Activated CD4-positive, alpha-beta T cell treated with anti-CD3 and anti-CD28 coated beads for 1 hour (primary cell): ENCODE measurements around the gene VPS13A.
"Not testable (repeated sequence)": the region's sequence is repeated elsewhere in the genome, so short reads cannot be mapped to it uniquely, and the experiment has no call there.

ENCODE experiments used
- DNase-seq: peaks from one replicate; pipeline ENCODE4 v3.0.0-alpha.2; 2020

Gene VPS13A

GRCh38 chr9:77427256-77427927 lies 250.1 kb downstream of the VPS13A start:
- DNase-seq = no peak

DNA sequence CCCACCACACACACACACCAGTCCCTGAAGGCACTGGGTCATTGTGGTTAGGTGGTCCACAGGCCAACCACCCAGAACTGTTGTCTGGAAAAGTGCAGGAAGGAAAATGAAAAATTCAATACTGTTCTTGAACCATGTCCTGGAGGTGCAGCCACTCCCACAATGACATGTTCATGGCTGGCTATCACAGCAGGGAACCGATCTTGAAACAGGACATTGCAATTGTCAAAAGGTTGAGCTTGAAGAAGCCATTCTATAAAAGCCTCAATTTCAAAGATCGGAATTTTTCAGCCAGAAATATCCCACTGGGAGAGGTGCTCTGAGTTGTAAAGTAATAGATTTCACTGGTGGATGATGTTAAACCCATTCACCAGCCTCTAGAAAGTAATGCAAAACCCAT lies 252.6 kb downstream of the VPS13A start:
- no peak for DNase-seq

DNA sequence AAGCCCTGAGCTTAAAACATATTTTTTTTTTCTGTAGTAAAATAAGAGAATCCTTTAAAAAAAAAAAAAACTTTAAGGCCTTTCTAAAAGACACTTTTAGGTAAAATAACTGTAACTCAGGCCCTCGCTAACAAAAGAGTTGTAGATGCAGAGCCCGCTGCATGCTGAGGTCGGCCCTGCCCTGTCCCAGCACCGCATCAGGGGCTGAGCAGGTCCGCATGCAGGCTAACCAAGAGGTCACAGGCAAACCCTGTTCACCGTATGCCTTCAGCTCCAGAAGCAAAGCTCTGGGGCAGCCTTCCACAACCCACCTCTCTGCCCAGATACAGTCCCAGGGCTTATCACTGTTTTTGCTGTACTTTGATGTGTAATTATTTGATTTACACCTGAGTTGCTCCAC lies 254.7 kb downstream of the VPS13A start:
- DNase-seq = no peak

DNA sequence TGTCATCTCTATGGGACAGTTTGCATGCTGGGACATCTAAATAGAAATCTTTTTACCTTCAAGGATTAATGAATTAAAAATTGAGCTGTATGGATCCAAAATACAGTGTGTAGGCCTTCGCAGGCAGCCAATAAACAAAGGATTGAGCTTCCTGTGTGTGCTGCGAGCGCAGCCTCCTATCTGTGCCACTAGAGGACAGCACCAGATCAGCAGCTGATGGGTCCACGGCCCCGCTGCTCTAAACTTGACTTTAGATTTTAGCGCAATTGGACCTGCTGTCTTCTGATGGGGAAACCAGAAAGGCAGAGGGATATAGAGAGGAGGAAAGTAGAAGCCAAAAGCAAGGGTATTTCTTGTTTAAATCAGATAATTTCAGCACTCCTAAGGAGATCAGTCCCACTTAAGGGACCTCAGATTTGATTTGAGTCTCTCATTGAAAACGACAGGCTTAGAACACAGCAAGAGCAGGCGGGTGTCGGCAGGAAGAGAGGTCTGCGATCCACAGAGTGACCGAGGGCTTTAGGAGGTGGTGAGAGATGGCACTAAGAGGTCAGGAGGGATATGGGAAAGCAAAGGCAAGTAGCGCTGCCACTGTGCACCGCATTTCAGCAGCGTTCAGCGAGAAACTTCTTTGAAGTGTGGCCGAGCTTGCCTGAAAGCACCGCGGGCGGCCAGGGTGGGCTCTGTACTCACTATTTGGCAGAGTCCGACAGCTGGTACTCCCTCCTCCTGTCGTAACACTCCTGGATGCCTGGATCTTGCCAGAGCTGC lies 256.5 kb downstream of the VPS13A start:
- DNase-seq = no peak

DNA sequence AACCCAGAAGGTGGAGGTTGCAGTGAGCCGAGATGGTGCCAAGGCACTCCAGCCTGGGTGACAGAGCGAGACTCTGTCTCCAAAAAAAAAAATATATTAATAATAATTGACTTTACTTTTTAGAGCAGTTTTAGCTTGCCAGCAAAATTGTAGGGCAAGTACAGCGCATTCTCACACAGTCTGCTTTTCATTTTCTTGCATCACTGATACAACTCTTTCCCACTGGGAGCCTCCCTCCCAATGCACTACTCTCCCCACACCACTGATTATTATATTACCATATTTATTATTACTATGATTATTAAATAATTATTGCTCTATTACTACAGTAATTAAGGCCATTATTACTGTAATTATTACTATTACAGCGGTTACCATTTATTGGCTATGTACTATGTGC lies 257.9 kb downstream of the VPS13A start:
- DNase-seq = no peak

DNA sequence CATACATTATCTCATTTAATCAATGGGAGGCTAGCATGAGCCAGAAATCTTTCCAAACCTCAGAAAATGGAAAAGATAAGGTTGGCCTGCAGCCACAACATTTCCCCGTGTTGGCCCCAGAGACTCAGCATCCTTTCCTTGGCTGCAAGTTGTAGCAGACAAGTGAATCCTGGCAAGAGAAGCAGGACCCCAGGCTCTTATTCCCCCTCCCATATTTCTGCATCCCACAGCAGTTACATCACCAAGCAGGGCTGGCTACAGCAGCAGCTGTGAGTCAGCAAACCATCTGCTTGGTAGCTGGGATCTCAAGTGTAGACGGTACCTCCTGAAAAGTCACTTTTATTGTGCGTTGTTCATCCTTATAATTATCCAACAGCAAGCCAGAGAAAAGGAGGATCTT lies 258.4 kb downstream of the VPS13A start:
- no peak for DNase-seq

- no peak for DNase-seq
These were observed 261.3 kb downstream of the VPS13A start for GRCh38 chr9:77438653-77439052.

DNA sequence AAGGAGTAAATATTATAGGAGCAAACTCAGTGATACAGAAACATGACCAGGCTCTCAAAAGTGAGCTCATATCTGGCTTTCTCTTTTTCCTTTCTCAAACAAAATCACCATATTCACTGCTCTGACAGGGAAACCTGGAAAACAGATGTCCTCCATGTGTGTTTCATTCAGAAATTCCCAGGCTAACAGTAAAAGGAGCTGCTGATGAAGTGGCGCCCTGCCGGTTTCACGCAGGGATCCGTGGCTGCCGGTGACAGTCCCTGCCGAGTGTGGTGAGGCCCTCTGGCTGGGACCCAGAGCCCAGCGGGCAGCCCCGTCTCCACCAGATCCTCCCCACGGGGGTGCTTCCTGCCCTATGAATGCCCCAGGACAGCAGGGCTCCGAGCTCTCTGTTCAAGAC lies 262.7 kb downstream of the VPS13A start:
- DNase-seq = no peak

GRCh38 chr9:77441124-77441523 lies 263.8 kb downstream of the VPS13A start:
- not testable (repeated sequence) for DNase-seq

- DNase-seq = no peak
These were observed 265.1 kb downstream of the VPS13A start for GRCh38 chr9:77442436-77442835.

- DNase-seq = no peak
These were observed 270.3 kb downstream of the VPS13A start for GRCh38 chr9:77447646-77448045.

- DNase-seq = no peak
These were observed 272.1 kb downstream of the VPS13A start for GRCh38 chr9:77449240-77450084.

DNA sequence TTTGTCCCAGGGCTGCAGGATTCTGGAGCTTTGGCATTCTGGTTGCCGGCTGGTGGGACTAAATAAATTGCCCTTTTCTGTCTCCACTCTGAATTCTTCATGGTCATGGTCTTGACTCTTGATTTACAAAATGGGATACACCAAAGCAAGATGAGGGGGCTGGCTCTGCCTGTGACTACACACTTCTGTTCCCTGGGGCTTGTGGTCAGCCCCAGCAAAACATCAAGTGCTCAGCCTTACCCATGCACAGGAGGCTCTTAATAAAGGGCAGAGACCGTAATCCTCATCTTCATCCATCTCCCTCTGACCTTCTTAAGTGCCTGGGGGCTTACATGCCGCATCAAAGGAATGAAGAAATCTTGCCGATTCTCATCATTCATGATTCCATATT lies 272.7 kb downstream of the VPS13A start:
- no peak for DNase-seq

DNA sequence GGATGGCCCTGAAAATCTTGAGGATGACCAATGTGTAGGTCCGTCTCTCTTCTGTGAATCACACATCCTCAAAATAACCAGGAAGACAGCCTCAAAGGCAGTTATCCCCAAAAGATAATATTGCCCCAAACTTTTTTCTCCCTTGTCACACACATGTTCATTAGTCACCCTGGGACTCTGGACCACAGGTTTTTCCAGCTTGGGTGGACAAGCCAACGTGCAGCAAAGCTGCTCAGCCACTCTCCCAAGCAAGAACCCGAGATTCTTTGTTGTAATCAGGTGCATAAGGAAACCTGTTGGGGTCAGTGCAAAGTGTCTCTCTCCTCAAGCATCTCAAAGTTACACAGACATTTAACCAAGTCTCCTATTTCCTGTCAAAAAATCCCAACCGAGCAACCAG lies 274.2 kb downstream of the VPS13A start:
- DNase-seq = no peak

DNA sequence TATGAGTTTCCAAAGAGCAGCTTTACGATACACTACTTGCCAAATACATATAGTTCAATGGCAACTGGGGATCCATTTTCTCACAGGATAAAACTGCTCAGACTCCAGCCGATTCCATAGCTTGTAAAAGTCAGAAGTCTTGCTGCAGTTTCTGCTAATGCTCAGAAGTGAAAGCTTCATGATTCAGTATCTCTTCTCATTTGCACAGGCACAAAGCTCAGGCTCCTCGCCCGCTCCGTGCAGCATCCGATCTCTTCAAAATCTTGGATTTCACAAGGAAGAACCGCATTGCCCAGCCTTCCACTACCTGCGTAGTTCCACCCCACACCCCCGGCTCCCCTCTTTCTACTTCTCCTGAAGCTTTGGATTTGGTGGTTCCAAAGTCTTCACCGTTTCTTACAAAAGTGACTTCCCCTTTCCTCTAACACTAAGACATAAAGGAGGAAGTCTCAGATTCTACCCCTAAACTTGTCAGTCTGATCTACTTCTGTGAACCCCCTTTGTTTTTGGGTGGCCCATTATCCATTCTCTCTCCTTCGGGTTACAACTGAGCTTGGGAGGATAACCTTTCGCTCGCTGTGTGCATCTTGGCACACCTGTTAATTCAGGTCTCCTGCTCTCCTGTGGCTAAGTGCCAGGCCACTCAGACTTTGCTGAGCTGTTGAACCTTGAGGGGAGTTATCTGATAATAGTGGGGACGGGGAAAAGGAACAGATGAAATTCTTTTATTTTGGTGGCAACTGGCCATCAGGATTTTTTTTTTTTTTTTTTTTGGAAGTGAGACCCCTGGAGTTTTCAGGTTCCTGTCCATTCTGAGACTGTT lies 276.7 kb downstream of the VPS13A start:
- DNase-seq = no peak

DNA sequence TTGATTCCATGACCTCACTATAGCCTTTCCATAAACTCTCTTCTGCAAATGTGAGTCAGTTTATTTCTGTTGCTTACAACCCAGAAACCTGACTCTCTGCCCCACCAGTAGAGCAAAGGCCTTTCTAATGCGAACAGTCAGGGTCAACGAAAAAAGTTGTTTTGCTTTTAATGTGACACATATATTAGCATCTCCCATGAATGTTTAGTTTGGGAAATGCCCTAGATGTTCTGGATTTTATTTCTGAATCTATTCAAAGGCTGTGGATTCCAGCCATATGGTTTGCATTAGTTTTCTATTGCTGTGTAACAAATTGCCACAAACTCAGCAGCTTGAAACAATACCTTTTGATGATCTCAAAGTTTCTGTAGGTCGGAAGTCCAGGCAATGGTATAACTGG lies 277.3 kb downstream of the VPS13A start:
- no peak for DNase-seq

DNA sequence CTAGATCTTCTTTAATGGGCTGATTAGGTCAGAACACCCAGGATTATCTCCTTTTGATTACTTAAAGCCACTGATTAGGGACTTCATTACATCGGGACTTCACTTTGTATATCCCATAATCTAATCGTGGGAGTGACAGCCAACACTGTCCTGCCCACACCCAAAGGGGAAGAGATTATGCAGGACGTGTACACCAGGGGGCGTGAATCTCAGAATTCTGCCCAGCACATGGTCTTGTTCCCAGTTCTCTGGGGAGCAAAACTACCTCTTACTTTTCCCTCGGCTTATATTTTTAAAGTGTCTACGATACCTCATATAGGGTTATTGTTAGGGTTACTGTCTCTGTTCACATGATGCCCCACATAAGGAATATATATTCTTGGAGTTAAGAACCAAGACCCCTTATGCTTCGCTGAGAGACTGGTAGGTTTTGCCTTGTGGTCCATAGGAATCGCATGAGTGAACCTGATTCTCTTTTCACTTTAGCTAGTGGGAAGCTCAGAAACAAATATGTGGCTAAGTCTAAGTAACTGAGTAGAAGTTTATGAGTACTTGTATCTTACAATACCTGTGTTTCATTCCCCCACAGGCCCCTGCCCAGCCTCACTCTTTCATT lies 278.1 kb downstream of the VPS13A start:
- DNase-seq = no peak

GRCh38 chr9:77456829-77457437 lies 279.6 kb downstream of the VPS13A start:
- peak; percentile 64 for DNase-seq

- DNase-seq = peak; percentile 25
These were observed 280.7 kb downstream of the VPS13A start for GRCh38 chr9:77457916-77458592.

DNA sequence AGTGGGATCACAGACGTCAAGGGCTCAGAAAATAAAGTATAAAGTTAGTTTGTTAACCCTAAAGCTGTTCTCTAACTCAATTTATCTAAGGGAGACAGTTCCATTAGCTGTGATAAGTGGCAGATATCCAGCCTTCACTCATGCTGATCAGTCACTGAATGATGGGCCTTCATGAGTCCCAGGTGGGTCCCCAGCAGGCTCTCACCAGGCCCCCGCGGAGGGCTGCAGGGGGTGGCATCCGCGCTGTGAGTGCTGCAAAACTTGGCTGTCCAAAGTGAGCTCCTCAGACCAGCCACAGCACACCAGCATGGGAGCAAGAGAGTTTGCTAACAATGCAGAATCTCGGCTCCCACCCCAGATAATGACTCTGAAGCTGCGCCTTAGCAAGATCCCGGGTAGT lies 283.6 kb downstream of the VPS13A start:
- no peak for DNase-seq

DNA sequence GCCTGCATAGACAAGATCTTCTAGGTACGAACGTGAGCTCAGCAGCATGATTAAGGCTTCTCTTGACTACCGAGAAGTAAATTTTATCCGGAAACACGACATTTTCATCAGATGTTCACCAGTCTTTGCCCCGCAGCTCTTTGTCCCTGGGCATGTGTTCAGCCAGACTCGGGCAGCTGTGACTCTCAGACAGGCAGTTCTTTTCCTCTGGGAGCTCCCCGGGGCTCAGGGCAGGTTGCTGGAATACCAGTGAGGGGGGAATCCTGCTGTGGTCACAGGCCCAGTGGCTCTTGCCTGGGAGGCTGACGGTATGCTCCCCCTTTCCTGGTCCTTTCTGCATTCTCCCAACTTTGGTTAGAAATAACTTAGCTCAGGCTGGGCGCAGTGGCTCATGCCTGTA lies 284.7 kb downstream of the VPS13A start:
- no peak for DNase-seq
